Esophagus (tissue), 2 donors: Measurements from ENCODE around the gene CCDC8. TPM values are rescaled to one million over a fixed set of nuclear protein-coding genes. Genes with fewer than 3 reads are reported as not detected.
"Not testable (repeated sequence)": the region's sequence is repeated elsewhere in the genome, so short reads cannot be mapped to it uniquely, and the experiment has no call there.

ENCODE experiments used
- H3K27ac ChIP-seq, 2 donors: one replicate each; pipeline ENCODE4 v1.5.1; 2013; ENCODE audit warnings: low read depth in 2 of 2, mild to moderate bottlenecking in 2 of 2, inconsistent platforms in 1 of 2, low read length in 1 of 2, moderate library complexity in 1 of 2
- H3K27me3 ChIP-seq, 2 donors: one replicate each; pipeline ENCODE4 v1.6.1; 2013; ENCODE audit warnings: low read length in 2 of 2, control low read depth in 1 of 2, mild to moderate bottlenecking in 1 of 2; ENCODE audit not compliant: insufficient read depth in 2 of 2, control insufficient read depth in 1 of 2
- H3K36me3 ChIP-seq, 2 donors: one replicate each; pipeline ENCODE4 v1.6.1; 2013; ENCODE audit warnings: low read length in 1 of 2; ENCODE audit not compliant: control insufficient read depth in 2 of 2, insufficient read depth in 2 of 2
- H3K4me1 ChIP-seq, 2 donors: one replicate each; pipeline ENCODE4 v1.6.1; 2013; ENCODE audit warnings: low read length in 1 of 2; ENCODE audit not compliant: control insufficient read depth in 2 of 2, insufficient read depth in 2 of 2
- H3K4me3 ChIP-seq, 2 donors: one replicate each; pipeline ENCODE4 v1.5.1; 2013; ENCODE audit warnings: low read length in 2 of 2, mild to moderate bottlenecking in 2 of 2, low read depth in 1 of 2, moderate library complexity in 1 of 2
- H3K9me3 ChIP-seq, 2 donors: one replicate each; pipeline ENCODE4 v1.6.1; 2013; ENCODE audit warnings: mild to moderate bottlenecking in 2 of 2, low read depth in 1 of 2, low read length in 1 of 2, moderate library complexity in 1 of 2; ENCODE audit not compliant: control insufficient read depth in 2 of 2, insufficient read depth in 1 of 2
- whole genome bisulfite sequencing, 2 donors: extraction: QIAGEN DNeasy Blood & Tissue Kit; methylation state at CpG; one replicate each; pipeline ENCODE4 v1.1.7; 2013; 5-methylcytosine and 5-hydroxymethylcytosine counted together
- polyA plus RNA-seq, 2 donors: library from polyadenylated mRNA; stranded (reverse); fragments of 200-250 nt; gene quantifications; one replicate each; pipeline ENCODE4 v1.2.3, GENCODE V29; 2013
- donor health status: healthy with polysubstance abuse.
- donor health status: Bipolar disorder and iron deficiency.

Gene CCDC8
- polyA plus RNA-seq, 2 donors = 0.28 to 0.31 TPM

DNA sequence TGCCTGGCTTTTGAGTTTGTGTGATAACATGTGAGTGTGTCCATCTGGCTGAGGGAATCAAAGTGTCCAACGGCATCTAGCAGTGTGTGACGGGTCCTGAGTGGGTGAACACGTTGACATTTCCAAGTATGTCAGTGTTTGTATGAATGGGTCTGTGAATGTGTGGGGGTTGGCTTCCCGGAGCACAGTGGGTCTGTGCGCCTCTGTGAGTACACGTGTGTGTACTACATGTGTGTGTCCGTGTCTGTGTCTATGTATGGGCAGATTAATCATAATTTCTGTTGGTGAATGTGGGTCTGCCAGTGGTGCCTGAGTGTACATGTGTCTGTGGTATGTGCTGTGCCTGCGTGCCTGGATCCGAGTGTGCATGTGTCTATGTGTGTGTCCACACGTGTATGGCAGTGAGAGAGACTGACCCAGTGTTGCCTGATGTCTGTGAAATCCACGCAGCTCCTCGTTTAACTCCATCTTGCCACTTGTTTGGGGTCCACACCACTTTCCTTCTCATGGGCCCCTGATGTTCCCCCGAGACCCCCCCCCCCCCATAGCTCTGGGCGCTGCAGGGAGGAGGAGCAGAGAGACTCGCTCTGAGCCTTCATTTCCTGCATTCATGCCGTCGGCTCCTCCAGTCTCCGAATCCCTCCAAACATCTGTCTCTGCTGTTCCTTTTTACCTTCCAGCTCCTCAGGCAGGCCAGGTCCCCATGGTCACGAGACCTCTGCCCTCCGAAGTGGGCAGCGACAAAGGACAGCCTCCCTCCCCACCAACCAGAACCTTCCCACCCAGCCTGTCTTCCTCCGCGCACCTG lies 5.3 kb downstream of the CCDC8 start:
- Histone ChIP-seq H3K4me1 (peaks cover 2 to 11% of the 10 kb centered on the region in 2 donors), H3K27me3 (peaks cover 0 to 9% of the 10 kb centered on the region in 2 donors), H3K27ac (peak overlapping the region in 1 of 2 donors; percentile 0), H3K9me3 (peaks cover 0 to 3% of the 10 kb centered on the region in 2 donors), H3K36me3 (no peaks in the 10 kb centered on the region), H3K4me3 (no peak overlapping the region)
- 28 to 32% methylated on average over 23 of the region's 23 CpGs for WGBS, 2 donors

DNA sequence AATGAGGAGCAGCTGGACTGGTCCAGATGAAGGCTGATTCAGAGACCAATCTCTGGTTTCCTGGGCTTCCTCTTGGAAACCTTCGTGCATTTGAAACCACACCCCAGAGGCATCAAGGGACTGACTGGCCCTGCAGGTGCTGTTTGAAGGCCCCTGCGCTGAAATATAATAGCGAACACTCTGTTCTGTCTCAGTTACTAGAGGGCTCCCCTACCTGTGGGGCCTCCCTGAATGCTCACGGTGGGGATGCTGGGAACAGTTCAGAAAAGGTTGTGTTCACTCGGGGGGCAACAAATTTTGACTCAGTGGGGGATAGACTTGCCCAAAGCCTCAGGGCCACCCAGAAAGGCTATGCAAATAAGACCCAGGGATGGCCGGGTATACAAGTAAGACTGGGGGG lies 6.4 kb downstream of the CCDC8 start:
- Histone ChIP-seq H3K27me3 (peaks cover 0 to 9% of the 10 kb centered on the region in 2 donors), H3K9me3 (peaks cover 0 to 3% of the 10 kb centered on the region in 2 donors), H3K4me3 (no peak overlapping the region), H3K27ac (no peak overlapping the region), H3K36me3 (no peaks in the 10 kb centered on the region), H3K4me1 (peaks cover 2 to 10% of the 10 kb centered on the region in 2 donors)
- 13 to 28% methylated on average over 6 of the region's 6 CpGs for WGBS, 2 donors

DNA sequence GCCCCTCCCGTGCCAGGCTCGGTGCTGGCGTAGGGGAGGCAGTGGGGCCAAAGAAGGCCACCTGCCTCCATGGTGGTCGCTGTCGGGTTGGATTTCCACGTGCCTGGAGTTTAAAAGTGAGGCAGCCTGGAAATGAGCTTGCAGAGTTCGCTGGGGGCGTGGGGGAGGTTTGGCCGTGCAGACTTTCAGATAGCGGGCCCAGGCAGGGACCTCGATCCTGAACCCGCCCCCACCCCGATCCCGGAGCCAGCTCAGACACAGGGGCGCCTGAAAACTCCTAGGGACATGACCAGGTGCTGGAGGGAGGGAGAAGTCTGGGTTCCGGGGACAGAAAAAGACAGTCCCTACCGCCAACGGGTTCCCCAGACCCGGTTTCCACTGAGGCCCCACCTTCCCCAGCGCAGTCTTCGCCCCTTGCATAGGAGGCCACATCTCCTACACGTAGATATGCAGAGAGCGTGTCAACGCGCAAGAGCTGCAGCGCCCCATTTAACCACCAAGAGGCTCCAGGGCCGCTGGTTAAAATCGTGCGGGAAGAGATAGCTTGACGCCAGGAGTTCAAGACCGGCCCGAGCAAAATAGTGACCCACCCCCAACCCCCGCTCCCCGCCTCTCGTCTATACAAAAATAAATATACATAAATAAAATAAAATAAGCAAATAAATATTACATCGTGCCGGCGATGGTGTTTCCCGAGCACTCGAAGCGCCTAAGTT lies 8.5 kb downstream of the CCDC8 start:
- Histone ChIP-seq H3K27me3 (peaks cover 0 to 9% of the 10 kb centered on the region in 2 donors), H3K27ac (no peak overlapping the region), H3K9me3 (peaks cover 0 to 3% of the 10 kb centered on the region in 2 donors), H3K4me3 (no peak overlapping the region), H3K36me3 (no peaks in the 10 kb centered on the region), H3K4me1 (peaks cover 2 to 10% of the 10 kb centered on the region in 2 donors)
- 25 to 39% methylated on average over 41 of the region's 41 CpGs for WGBS, 2 donors

DNA sequence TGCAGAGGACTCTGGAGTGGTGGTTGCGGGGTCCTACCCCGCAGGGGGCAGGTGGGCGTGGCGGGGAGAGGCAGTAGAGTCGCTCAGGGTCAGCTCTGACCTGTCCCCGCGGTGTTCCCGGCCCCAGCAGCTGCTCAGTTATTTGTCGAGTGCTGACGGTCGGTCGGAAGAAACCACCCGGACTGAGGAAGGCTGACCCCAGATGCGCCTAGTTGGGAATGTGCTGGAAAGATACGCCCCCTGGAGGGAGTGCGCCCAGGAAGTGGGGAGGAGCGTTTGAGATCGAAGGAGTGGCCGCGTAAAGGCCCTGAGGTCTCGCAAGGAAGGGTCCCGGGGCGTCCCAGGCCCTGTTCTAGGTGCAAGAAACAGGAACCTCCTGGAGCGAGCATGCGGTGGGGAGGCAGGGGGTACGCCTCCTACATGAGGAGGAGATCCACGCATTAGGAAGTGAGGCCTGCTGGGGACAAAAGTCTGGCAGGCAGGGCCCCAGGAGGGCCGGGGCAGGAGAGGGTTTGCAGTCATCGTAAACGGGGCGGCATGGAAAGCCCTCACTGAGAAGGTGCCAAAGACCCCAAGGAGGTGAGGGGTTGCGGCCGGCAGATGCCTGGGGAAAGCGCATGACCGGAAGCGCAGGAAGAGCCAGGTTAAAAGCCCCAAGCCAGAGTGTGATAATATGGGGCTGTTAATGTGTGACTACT lies 9.2 kb downstream of the CCDC8 start:
- no peak overlapping the region for H3K27ac ChIP-seq
- H3K4me3 ChIP-seq = peak overlapping the region; percentile 3 to 30
- H3K27me3 ChIP-seq = peaks cover 0 to 9% of the 10 kb centered on the region in 2 donors

DNA sequence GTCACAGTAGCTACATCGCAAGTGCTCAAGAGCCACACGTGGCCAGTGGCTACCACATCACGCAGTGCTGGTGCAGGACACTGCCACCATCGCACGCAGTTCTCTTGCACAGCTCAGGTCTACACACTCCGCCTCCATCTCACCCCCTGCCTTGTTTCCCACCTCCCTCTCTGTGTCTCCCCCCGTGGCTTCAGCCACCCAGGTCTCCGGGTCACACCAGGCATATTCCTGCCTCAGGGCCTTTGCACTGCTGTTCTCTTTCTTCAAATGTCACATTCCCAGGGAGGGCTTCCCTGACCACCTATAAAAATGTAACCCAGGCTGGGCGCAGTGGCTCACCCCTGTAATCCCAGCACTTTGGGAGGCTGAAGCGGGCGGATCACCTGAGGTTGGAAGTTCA lies 10.6 kb downstream of the CCDC8 start:
- H3K9me3 ChIP-seq = peaks cover 0 to 3% of the 10 kb centered on the region in 2 donors
- H3K4me1 ChIP-seq = peaks cover 2 to 7% of the 10 kb centered on the region in 2 donors
- H3K36me3 ChIP-seq = no peaks in the 10 kb centered on the region
- WGBS, 2 donors = 89 to 92% methylated on average over 11 of the region's 11 CpGs
- H3K4me3 ChIP-seq = no peak overlapping the region
- H3K27me3 ChIP-seq = peaks cover 0 to 9% of the 10 kb centered on the region in 2 donors
- no peak overlapping the region for H3K27ac ChIP-seq

More for the DNA sequence above, 9.2 kb downstream of the CCDC8 start:
- 6 to 11% methylated on average over 36 of the region's 36 CpGs for WGBS, 2 donors
- Histone ChIP-seq H3K36me3 (no peaks in the 10 kb centered on the region), H3K4me1 (peaks cover 2 to 10% of the 10 kb centered on the region in 2 donors), H3K9me3 (peaks cover 0 to 3% of the 10 kb centered on the region in 2 donors)

DNA sequence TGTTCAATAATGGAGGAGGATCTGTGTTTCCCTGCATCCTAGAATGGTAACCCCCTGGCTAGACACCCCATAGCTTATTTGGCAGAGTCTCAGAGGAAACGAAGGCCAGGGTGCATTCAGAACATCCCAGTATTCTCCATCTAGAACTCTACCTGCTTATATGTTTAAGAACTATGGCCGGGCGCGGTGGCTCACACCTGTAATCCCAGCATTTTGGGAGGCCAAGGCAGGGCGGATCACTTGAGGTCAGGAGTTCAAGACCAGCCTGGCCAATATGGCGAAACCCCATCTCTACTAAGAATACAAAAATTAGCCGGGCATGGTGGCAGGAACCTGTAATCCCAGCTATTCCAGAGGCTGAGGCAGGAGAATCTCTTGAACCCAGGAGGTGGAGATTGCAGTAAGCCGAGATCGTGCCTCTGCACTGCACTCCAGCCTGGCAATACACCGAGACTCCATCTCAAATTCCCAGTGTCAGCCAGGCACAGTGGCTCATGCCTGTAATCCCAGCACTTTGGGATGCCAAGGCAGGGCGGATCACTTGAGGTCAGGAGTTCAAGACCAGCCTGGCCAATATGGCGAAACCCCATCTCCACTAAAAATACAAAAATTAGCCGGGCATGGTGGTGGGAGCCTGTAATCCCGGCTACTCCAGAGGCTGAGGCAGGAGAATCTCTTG lies 15.4 kb downstream of the CCDC8 start:
- WGBS, 2 donors = 86 to 89% methylated on average over 14 of the region's 14 CpGs
- not testable (repeated sequence) for H3K9me3 ChIP-seq, H3K36me3 ChIP-seq, H3K27me3 ChIP-seq, H3K4me1 ChIP-seq, H3K4me3 ChIP-seq, H3K27ac ChIP-seq

DNA sequence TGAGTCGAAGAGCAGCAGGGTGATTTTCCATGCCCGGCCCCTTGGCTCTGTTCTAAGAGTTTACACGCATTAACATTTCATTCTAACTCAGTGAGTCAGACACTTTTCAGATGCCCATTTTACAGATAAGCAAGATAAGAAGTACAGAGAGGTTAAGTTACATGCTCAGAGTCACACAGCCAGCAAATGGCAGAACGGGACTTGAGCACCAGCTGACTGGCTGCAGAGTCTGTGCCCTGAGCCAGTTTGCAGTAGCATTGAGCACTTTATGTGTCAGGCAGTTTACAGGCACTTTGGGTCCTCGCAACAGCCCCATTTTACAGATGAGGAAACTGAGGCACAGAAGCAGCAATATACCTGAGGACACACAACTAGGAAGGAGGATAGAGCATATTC lies 19.0 kb downstream of the CCDC8 start:
- no peaks in the 10 kb centered on the region for H3K9me3 ChIP-seq
- H3K27me3 ChIP-seq = no peaks in the 10 kb centered on the region
- peaks cover 0 to 21% of the 10 kb centered on the region in 2 donors for H3K36me3 ChIP-seq
- no peak overlapping the region for H3K27ac ChIP-seq
- no peaks in the 10 kb centered on the region for H3K4me1 ChIP-seq
- H3K4me3 ChIP-seq = no peak overlapping the region
- WGBS, 2 donors = 85 to 88% methylated on average over 5 of the region's 5 CpGs

DNA sequence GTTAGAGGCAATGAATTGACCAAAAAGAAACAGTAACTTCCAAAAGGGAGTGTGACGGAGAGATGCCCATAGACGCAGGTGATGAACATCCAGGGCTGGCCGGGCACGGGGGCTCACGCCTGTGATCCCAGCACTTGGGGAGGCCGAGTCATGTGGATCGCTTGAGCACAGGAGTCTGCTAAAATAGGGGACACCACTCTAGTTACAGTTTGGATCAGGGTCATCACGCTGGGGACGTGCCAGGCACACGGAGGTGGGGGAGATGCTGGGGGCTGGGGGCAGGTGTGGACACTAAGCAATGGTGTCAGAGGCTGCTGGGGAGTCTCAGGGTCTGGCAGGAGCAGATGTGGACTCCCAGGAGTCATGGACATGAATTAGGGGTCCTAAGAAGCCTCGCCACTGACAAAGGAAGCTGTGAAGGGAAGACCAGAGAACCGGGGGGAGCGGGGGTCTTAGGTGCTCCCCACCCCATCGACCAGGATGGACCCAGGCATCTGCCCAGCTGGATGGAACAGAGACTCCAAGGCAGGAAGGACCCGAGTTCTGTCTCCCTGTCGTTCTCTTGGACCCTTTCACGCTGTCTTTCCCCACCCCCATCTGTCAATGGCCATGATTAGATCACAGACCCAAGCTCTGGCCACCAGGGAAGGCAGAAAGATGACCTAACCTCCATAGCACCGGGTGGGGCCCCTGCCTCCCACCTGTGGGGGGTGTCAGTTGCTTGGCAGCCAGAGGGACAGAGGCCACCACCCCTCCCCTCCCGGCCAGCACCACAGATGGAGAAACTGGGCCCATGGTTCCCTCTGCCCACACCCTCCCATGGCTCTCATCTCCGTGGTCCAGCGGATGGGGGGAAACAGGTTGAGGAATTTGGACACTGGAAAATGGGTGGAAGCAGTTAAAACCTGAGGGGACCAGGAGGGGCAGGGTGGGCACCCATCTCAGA lies 19.6 kb downstream of the CCDC8 start:
- Histone ChIP-seq H3K4me3 (no peak overlapping the region), H3K9me3 (no peaks in the 10 kb centered on the region), H3K36me3 (peaks cover 0 to 22% of the 10 kb centered on the region in 2 donors), H3K27ac (no peak overlapping the region), H3K27me3 (no peaks in the 10 kb centered on the region), H3K4me1 (no peaks in the 10 kb centered on the region)
- WGBS, 2 donors = 78 to 79% methylated on average over 21 of the region's 21 CpGs
